GM12865 (cell line): ENCODE measurements around the gene ARHGEF25.

ENCODE experiments used
- DNase-seq: peaks from one replicate; pipeline ENCODE4 v3.0.0; 2010; ENCODE audit warnings: low read depth
- H3K4me3 ChIP-seq: 2 replicates; pipeline ENCODE4 v1.5.1; 2011; ENCODE audit warnings: mild to moderate bottlenecking, low read depth, low read length, control low read depth
- TF ChIP-seq, protein P1 (sequence below): IDR thresholded peaks from 2 replicates; pipeline ENCODE4 v1.5.1; 2011; ENCODE audit warnings: low read length, control low read depth, low read depth, inconsistent platforms; ENCODE audit not compliant: insufficient read depth; ENCODE audit errors: missing control alignments

Gene ARHGEF25

GRCh38 chr12:57574795-57575194, 36.4 kb upstream of the ARHGEF25 start:
- H3K4me3 ChIP-seq = no peak overlapping the region
- TF ChIP-seq, protein P1, sequence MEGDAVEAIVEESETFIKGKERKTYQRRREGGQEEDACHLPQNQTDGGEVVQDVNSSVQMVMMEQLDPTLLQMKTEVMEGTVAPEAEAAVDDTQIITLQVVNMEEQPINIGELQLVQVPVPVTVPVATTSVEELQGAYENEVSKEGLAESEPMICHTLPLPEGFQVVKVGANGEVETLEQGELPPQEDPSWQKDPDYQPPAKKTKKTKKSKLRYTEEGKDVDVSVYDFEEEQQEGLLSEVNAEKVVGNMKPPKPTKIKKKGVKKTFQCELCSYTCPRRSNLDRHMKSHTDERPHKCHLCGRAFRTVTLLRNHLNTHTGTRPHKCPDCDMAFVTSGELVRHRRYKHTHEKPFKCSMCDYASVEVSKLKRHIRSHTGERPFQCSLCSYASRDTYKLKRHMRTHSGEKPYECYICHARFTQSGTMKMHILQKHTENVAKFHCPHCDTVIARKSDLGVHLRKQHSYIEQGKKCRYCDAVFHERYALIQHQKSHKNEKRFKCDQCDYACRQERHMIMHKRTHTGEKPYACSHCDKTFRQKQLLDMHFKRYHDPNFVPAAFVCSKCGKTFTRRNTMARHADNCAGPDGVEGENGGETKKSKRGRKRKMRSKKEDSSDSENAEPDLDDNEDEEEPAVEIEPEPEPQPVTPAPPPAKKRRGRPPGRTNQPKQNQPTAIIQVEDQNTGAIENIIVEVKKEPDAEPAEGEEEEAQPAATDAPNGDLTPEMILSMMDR = no peak
- no peak for DNase-seq

DNA sequence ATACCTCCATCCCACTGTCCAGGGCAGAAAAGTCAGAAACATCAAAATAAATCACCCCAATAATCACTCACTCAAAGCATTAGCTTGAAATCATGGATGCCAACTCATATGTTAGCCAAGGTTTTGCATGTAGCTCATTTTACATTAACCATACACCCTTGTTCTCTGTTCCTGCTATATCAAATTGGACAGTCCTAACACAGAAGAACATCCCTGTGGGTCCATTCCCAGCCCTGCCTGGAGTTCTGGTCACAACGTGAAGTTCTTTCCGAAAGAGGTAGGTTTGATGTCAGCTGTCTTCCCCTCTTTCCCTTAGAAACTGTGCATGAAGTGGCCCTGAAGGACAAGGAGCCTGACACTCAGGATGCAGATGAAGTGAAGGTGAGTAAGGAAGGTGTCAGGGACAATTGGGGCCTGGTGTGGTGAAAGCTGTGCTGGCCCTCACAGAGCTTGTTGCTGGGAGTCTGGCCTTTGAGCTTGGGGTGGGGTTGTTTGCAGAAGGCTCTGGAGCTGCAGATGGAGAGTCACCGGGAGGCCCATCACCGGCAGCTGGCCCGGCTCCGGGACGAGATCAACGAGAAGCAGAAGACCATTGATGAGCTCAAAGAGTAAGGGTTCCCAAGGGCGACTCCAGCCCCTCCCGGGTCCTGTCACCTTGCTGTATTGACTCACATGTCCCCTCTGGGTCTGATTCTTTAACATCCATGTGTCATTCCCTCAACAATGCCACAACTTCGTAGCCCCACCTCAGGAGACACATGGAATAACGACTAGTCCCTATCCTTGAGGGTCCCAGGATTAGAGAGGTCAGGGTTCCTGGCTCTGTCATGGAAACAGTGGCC, 35.2 kb upstream of the ARHGEF25 start:
- TF ChIP-seq, protein P1 = no peak

DNA sequence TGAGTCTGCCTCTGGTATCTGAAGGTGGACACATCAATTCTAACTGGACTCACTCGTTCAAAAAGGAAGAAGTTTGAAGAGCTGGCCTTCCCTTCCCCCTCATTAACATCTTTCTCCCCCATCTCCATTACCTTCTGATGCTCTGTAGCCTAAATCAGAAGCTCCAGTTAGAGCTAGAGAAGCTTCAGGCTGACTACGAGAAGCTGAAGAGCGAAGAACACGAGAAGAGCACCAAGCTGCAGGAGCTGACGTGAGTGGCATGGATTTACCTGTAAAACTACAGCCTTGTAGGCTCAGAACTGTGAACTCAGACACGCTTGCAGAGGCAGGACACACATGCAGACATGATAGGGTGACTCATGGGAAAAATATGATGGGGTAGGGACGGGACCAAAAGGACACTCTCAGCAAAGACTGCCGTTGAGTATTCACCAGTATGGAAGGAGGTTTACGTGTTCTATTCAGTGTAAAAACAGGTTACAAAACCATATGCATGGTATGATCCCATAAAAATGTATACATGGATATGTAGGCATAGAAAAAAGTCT, 34.5 kb upstream of the ARHGEF25 start:
- TF ChIP-seq, protein P1 = no peak
- DNase-seq = no peak
- H3K4me3 ChIP-seq = no peak overlapping the region

More for the DNA sequence above, 35.2 kb upstream of the ARHGEF25 start:
- H3K4me3 ChIP-seq = no peak overlapping the region
- DNase-seq = no peak

DNA sequence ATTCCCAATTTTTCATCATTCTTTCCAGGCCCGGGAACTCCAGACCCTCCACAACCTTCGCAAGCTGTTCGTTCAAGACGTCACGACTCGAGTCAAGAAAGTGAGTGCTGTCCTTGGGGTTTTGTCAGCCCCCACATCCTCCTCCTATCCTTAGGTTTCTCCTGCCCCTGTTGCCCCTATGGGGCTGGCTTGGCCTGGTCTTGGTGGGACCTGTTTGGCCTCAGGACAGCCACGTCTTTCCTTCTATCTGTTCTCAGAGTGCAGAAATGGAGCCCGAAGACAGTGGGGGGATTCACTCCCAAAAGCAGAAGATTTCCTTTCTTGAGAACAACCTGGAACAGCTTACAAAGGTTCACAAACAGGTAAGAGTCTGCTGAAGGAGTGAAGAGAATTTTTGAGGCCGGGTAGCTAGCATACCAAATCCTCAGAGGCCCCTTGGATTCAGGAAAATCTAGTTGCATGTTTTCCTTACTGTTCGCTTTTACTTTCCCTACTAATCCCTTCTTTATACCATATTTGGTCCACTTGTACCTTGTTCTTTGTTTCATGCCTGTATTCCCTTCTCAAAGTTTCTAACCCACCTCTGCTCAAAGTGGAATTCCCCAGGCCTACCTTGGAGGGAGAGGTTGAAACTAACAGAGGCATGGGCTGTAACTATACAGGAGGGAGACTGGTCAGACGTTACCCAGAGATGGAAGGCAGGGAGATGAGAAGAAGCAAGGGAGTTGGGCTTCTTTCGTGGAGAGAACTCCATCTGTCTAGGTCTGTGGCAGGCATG, 33.1 kb upstream of the ARHGEF25 start:
- DNase-seq = no peak
- TF ChIP-seq, protein P1 = no peak
- H3K4me3 ChIP-seq = no peak overlapping the region

DNA sequence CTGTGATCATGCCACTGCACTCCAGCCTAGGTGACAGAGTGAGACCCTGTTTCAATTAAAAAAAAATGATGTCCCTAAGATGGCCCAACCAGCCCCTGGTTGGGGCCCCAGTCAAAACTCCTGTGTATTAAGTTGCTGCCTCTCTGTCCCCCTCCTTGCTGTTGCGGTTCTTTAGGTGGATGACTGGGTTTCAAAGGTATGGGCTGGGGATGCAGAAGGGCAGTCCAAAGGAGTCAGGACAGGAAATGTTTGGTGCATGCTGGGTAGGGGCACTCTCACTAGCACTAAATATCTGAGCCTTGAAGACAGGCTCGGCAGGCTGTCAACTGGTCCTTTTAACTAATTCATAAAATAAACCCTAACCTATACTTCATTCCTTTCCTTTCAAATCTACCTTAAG, 32.2 kb upstream of the ARHGEF25 start:
- TF ChIP-seq, protein P1 = no peak
- DNase-seq = no peak
- no peak overlapping the region for H3K4me3 ChIP-seq

DNA sequence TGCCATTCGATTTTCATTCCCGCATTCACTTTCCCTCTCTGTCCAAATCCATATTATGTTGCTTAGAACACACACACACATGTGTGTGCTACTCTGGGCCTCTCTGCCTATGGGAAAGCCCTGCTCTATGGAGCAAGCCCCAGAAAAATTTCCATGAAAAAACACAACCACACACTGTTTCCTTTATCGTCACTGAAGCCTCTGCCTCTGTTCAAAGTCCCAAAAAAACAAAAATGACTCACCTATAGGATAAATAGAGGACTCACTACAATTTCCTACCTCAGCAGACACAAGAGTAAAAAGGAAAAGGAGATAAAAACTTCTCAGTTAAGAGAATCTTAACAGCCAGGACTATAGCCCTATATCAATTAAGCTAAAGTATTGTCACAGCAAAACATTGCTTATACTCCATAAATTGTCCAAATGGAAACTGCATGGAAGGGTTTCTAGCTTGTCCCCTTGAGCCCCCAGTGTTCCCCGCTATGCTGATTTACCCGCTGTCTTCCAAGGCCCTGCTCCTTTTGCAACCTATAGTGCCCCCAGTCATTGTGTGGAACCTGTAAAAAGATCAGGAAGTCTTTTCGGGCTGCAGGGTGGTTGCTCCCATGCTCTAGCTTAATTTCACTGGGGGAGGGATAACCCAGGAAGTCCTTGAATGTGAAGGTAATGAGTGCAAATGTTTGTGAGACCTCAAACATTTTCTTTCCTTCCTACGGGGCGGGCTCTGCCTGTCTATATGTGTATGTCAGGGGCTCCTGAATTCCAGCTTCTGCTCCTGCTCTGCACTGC, 31.4 kb upstream of the ARHGEF25 start:
- H3K4me3 ChIP-seq = no peak overlapping the region
- DNase-seq = no peak
- TF ChIP-seq, protein P1 = no peak
